GM21447 (cell line): Measurements from ENCODE around the gene CACNA1I.
"Not testable (repeated sequence)": the region's sequence is repeated elsewhere in the genome, so short reads cannot be mapped to it uniquely, and the experiment has no call there.

Experiments
- ATAC-seq: cut with Tn5 transposase; IDR thresholded peaks from one replicate; pipeline ENCODE4 v1.9.1; 2021; ENCODE audit not compliant: unreplicated experiment

The CACNA1I gene

DNA sequence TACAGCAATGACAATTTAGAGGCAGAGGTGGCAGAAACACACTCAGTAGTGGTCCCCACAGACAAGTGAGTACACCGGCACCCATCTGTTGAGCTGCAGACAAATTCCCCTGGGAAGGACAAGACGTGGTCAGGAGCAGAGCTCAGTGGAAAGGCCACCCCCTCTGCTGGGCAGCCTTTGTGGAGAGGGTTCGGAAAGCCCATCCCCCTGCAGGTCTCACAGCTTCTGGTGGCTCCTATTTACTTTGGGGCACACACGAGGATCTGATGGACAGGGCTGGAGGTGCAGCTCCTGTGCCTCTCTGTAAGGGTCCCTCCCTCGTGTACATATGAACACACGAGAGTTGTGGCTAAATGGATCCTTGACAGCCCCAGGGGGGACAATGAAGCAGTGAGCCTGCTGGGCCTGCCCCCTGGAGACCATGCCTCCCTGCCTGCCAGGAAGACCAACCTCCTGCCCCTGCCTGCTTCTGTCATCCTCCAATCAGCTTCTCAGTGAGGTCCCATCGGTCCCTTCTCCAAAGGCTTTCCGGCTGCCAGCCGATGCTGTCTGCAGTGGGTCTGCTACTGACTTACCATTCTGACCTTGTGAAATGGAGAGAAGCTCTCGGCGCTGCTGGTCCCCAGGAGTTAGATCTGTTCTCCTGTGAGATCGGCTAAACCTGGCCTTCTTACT, 161.5 kb downstream of the CACNA1I start:
- no peak for ATAC-seq

- ATAC-seq, result no peak
These were observed 162.1 kb downstream of the CACNA1I start for GRCh38 chr22:39732625-39733024.

DNA sequence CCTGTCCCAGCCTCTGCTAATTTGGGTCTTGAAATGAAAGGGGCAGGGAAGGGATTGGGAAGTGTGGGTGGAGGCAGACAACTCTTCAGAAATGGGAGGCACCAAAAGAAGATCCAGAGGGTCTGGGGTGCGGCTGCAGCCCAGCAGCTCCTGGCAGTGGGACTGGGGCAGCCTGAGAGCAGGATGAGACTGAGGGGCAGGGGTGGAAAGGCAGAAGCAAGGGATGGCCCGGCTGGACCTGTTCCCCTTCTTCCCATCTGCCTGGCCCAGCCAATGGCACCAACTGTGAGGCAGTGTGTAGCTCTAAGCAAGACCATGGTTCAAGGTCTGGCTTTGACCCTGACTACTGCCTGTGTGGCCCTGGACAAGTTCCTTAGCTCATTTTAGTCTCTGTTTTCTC, 162.6 kb downstream of the CACNA1I start:
- ATAC-seq, result no peak

DNA sequence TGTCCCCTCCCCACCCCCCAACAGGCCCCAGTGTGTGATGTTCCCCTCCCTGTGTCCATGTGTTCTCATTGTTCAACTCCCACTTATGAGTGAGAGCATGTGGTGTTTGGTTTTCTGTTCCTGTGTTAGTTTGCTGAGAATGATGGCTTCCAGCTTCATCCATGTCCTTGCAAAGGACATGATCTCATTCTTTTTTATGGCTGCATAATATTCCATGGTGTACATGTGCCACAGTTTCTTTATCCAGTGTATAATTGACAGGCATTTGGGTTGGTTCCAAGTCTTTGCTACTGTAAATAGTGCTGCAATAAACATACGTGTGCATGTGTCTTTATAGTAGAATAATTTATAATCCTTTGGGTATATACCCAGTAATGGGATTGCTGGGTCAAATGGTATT, 163.5 kb downstream of the CACNA1I start:
- ATAC-seq, result not testable (repeated sequence)

DNA sequence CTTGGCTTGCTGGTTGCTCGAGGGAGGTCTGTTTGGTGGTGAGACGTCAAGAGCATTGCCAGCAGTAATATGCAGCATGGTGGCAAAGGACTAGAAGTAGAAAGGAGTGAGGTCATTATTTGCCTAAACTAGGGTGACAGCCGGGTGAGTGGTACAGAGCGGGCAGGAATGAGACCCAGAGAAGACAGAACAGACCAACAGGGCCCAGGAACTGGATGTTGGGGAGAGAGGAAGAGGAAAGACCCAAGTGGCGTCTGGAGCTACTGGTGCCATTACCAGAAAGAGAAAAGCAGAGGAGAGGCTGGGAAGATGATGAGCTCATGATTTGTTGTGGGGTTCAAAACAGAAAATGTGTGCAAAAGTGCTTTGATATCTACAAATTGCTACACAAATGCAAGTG, 164.3 kb downstream of the CACNA1I start:
- no peak for ATAC-seq

- no peak for ATAC-seq
These were observed 165.2 kb downstream of the CACNA1I start for GRCh38 chr22:39735776-39736175.

GRCh38 chr22:39738746-39739145, 168.2 kb downstream of the CACNA1I start:
- ATAC-seq, result no peak
